ENCODE results near the gene CORO2A. TPM values are rescaled to one million over a fixed set of nuclear protein-coding genes. Genes with fewer than 3 reads are reported as not detected.

The CORO2A gene
- total and polyA plus RNA-seq, 2 of the 13 experiments (the other 11 are each of a cell fraction or from before 2014, with no cell fraction given): 14.4 to 15.3 TPM

DNA sequence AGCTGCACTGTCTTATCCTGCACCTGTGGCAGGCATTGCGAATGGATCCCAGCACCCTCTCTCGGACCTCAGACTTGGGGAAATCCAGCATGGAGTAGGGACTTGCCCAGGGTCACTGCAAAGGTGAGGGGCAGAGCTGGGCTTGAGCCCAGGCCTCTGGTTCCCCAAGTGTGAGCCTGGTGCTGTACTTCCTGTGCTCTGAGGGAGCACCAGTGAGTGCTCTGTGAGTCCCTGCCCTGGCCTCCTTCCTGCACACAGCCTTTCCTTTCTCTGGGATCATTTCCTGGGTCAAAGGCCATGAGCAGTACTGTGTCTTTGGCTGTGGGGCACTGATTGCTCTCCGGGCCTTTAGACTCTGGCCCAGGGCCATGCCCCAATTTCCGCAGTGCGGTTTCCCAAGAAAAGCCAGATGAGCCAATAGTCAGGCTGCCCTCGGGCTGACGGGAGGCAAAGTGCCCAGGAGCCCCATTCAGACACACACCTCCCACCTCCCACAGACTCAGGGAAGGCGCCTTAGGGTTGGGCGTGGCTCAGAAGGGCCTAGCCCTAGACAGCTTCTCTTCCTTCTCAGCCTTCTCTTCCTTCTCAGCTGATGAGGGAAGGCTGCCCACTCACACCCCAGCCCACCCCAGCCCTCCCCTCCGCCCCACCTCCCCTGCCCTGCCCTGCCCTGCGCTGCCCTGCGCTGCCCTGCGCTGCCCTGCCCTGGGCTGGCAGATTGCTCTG lies 50.1 kb downstream of the CORO2A start (continued):
- TF ChIP-seq, protein P1, sequence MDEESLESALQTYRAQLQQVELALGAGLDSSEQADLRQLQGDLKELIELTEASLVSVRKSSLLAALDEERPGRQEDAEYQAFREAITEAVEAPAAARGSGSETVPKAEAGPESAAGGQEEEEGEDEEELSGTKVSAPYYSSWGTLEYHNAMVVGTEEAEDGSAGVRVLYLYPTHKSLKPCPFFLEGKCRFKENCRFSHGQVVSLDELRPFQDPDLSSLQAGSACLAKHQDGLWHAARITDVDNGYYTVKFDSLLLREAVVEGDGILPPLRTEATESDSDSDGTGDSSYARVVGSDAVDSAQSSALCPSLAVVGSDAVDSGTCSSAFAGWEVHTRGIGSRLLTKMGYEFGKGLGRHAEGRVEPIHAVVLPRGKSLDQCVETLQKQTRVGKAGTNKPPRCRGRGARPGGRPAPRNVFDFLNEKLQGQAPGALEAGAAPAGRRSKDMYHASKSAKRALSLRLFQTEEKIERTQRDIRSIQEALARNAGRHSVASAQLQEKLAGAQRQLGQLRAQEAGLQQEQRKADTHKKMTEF (CRISPR knock-in tag; IDR thresholded peaks at IDR 0.05): peak; percentile 21; the same call in 1 of the 2 replicates
- TF ChIP-seq GTF2F1 (IDR thresholded peaks at IDR 0.05; ENCODE audit: low read length): no peak
- TF ChIP-seq SALL2 (CRISPR knock-in tag; IDR thresholded peaks at IDR 0.05): no peak
- no peak for TF ChIP-seq ZNF558 (CRISPR knock-in tag; IDR thresholded peaks at IDR 0.05; ENCODE audit: borderline replicate concordance)
- TF ChIP-seq, protein P2, sequence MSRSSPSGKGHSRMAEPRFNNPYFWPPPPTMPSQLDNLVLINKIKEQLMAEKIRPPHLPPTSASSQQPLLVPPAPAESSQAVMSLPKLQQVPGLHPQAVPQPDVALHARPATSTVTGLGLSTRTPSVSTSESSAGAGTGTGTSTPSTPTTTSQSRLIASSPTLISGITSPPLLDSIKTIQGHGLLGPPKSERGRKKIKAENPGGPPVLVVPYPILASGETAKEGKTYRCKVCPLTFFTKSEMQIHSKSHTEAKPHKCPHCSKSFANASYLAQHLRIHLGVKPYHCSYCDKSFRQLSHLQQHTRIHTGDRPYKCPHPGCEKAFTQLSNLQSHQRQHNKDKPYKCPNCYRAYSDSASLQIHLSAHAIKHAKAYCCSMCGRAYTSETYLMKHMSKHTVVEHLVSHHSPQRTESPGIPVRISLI (CRISPR knock-in tag; IDR thresholded peaks at IDR 0.05; ENCODE audit: borderline replicate concordance): no peak
- no peak for TF ChIP-seq SOX6 (IDR thresholded peaks at IDR 0.05)
- peak; percentile 44; the same call in 1 of the 2 replicates for TF ChIP-seq SOX6 (CRISPR knock-in tag; IDR thresholded peaks at IDR 0.05)
- no peak for TF ChIP-seq ZNF17 (CRISPR knock-in tag; IDR thresholded peaks at IDR 0.05)
- no peak for TF ChIP-seq RNF2 (conservative IDR thresholded peaks at IDR 0.05; ENCODE audit: low read depth)
- no peak for TF ChIP-seq CBX1 (IDR thresholded peaks at IDR 0.05; ENCODE audit: low read depth)
- TF ChIP-seq SMC3 (IDR thresholded peaks at IDR 0.05; ENCODE audit: low read length): no peak
- TF ChIP-seq TBL1XR1 (IDR thresholded peaks at IDR 0.05; ENCODE audit: borderline replicate concordance, low read length, partially characterized antibody): no peak
- peak; percentile 70; the same call in 1 of the 2 replicates for TF ChIP-seq HDAC2 (CRISPR knock-in tag; IDR thresholded peaks at IDR 0.05)
- TF ChIP-seq THYN1 (CRISPR knock-in tag; IDR thresholded peaks at IDR 0.05; ENCODE audit: borderline replicate concordance, low read depth): no peak
- 0 out of 2 replicates have a peak, but pooled peaks have one; percentile 19 for TF ChIP-seq RXRB (CRISPR knock-in tag; IDR thresholded peaks at IDR 0.05; ENCODE audit: borderline replicate concordance)
- TF ChIP-seq ZNF703 (CRISPR knock-in tag; IDR thresholded peaks at IDR 0.05; ENCODE audit: borderline replicate concordance): no peak
- no peak for TF ChIP-seq ZFP1 (CRISPR knock-in tag; IDR thresholded peaks at IDR 0.05)
- no peak for TF ChIP-seq FLYWCH1 (CRISPR knock-in tag; IDR thresholded peaks at IDR 0.05)
- TF ChIP-seq, protein P3, sequence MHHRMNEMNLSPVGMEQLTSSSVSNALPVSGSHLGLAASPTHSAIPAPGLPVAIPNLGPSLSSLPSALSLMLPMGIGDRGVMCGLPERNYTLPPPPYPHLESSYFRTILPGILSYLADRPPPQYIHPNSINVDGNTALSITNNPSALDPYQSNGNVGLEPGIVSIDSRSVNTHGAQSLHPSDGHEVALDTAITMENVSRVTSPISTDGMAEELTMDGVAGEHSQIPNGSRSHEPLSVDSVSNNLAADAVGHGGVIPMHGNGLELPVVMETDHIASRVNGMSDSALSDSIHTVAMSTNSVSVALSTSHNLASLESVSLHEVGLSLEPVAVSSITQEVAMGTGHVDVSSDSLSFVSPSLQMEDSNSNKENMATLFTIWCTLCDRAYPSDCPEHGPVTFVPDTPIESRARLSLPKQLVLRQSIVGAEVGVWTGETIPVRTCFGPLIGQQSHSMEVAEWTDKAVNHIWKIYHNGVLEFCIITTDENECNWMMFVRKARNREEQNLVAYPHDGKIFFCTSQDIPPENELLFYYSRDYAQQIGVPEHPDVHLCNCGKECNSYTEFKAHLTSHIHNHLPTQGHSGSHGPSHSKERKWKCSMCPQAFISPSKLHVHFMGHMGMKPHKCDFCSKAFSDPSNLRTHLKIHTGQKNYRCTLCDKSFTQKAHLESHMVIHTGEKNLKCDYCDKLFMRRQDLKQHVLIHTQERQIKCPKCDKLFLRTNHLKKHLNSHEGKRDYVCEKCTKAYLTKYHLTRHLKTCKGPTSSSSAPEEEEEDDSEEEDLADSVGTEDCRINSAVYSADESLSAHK (CRISPR knock-in tag; IDR thresholded peaks at IDR 0.05; ENCODE audit: borderline replicate concordance): no peak
- no peak for TF ChIP-seq RARG (CRISPR knock-in tag; IDR thresholded peaks at IDR 0.05; ENCODE audit: low read depth)
- no peak for TF ChIP-seq RFXANK (CRISPR knock-in tag; IDR thresholded peaks at IDR 0.05)
- TF ChIP-seq, protein P4, sequence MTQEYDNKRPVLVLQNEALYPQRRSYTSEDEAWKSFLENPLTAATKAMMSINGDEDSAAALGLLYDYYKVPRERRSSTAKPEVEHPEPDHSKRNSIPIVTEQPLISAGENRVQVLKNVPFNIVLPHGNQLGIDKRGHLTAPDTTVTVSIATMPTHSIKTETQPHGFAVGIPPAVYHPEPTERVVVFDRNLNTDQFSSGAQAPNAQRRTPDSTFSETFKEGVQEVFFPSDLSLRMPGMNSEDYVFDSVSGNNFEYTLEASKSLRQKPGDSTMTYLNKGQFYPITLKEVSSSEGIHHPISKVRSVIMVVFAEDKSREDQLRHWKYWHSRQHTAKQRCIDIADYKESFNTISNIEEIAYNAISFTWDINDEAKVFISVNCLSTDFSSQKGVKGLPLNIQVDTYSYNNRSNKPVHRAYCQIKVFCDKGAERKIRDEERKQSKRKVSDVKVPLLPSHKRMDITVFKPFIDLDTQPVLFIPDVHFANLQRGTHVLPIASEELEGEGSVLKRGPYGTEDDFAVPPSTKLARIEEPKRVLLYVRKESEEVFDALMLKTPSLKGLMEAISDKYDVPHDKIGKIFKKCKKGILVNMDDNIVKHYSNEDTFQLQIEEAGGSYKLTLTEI (CRISPR knock-in tag; conservative IDR thresholded peaks at IDR 0.05): no peak
- TF ChIP-seq MTF1 (CRISPR knock-in tag; IDR thresholded peaks at IDR 0.05): no peak
- TF ChIP-seq, protein P5, sequence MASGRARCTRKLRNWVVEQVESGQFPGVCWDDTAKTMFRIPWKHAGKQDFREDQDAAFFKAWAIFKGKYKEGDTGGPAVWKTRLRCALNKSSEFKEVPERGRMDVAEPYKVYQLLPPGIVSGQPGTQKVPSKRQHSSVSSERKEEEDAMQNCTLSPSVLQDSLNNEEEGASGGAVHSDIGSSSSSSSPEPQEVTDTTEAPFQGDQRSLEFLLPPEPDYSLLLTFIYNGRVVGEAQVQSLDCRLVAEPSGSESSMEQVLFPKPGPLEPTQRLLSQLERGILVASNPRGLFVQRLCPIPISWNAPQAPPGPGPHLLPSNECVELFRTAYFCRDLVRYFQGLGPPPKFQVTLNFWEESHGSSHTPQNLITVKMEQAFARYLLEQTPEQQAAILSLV (CRISPR knock-in tag; IDR thresholded peaks at IDR 0.05; ENCODE audit: borderline replicate concordance): no peak

Measured in HepG2 (cell line).